Progenitor cell of endocrine pancreas (in vitro differentiated cells): ENCODE results near the gene APBA1. TPM values are rescaled to one million over a fixed set of nuclear protein-coding genes. Genes with fewer than 3 reads are reported as not detected.

Experiments used
- DNase-seq: peaks from one replicate; pipeline ENCODE4 v3.0.0; 2021; ENCODE audit warnings: low spot score; ENCODE audit not compliant: unreplicated experiment
- H3K27ac Mint-ChIP-seq: 2 replicates; pipeline ENCODE4 v1.8.0; 2021; ENCODE audit warnings: mild to moderate bottlenecking, moderate library complexity, mixed read lengths
- H3K27me3 Mint-ChIP-seq: 2 replicates; pipeline ENCODE4 v1.8.0; 2021; ENCODE audit warnings: mixed read lengths
- H3K36me3 Mint-ChIP-seq: 2 replicates; pipeline ENCODE4 v1.8.0; 2022; ENCODE audit warnings: mixed read lengths; ENCODE audit not compliant: insufficient read depth
- H3K4me1 Mint-ChIP-seq: 2 replicates; pipeline ENCODE4 v1.8.0; 2021; ENCODE audit warnings: low read depth, mixed read lengths
- H3K4me3 Mint-ChIP-seq: 2 replicates; pipeline ENCODE4 v1.8.0; 2021; ENCODE audit warnings: low read depth, mild to moderate bottlenecking, moderate library complexity, mixed read lengths
- H3K9me3 Mint-ChIP-seq: 2 replicates; pipeline ENCODE4 v1.8.0; 2021; ENCODE audit warnings: low read depth, mixed read lengths
- CTCF ChIP-seq: fragments of 200-600 bp; sonication (generic); IDR thresholded peaks from one replicate; pipeline ENCODE4 v1.5.0; 2021; ENCODE audit warnings: antibody characterized with exemption, mild to moderate bottlenecking; ENCODE audit not compliant: unreplicated experiment
- total RNA-seq: library from RNA; stranded (reverse); gene quantifications from 2 replicates; pipeline ENCODE4 v1.2.1, GENCODE V29; 2021

The APBA1 gene
- total RNA-seq, 1 donor from 2014 or later = 1.8 TPM

- Mint-ChIP-seq H3K36me3 (no peaks in the 10 kb centered on the region), H3K4me1 (peaks cover 7% of the 10 kb centered on the region), H3K9me3 (no peaks in the 10 kb centered on the region), H3K4me3 (no peak overlapping the region), H3K27me3 (peaks cover 11% of the 10 kb centered on the region), H3K27ac (no peak overlapping the region)
- no peak for DNase-seq
- no peak for TF ChIP-seq CTCF
Observed at GRCh38 chr9:69494208-69494607, 178.0 kb downstream of the APBA1 start.

- Mint-ChIP-seq H3K27ac (no peak overlapping the region), H3K4me1 (no peaks in the 10 kb centered on the region), H3K4me3 (no peak overlapping the region), H3K9me3 (no peaks in the 10 kb centered on the region), H3K27me3 (no peaks in the 10 kb centered on the region), H3K36me3 (no peaks in the 10 kb centered on the region)
- no peak for DNase-seq
- no peak for TF ChIP-seq CTCF
Observed at GRCh38 chr9:69486498-69486897, 185.7 kb downstream of the APBA1 start.

GRCh38 chr9:69485466-69485865 is 186.7 kb downstream of the APBA1 start:
- no peak overlapping the region for H3K27ac Mint-ChIP-seq
- TF ChIP-seq CTCF = no peak
- H3K9me3 Mint-ChIP-seq = no peaks in the 10 kb centered on the region
- H3K27me3 Mint-ChIP-seq = no peaks in the 10 kb centered on the region
- no peaks in the 10 kb centered on the region for H3K4me1 Mint-ChIP-seq
- no peak for DNase-seq
- no peak overlapping the region for H3K4me3 Mint-ChIP-seq
- no peaks in the 10 kb centered on the region for H3K36me3 Mint-ChIP-seq

- Mint-ChIP-seq H3K4me3 (no peak overlapping the region), H3K9me3 (no peaks in the 10 kb centered on the region), H3K36me3 (no peaks in the 10 kb centered on the region), H3K4me1 (no peaks in the 10 kb centered on the region), H3K27me3 (no peaks in the 10 kb centered on the region), H3K27ac (no peak overlapping the region)
- no peak for DNase-seq
- TF ChIP-seq CTCF = no peak
Observed at GRCh38 chr9:69483886-69484422, 188.2 kb downstream of the APBA1 start.

- peaks cover 1% of the 10 kb centered on the region for H3K4me1 Mint-ChIP-seq
- no peak overlapping the region for H3K27ac Mint-ChIP-seq
- DNase-seq = no peak
Observed at GRCh38 chr9:69476797-69477196, 195.4 kb downstream of the APBA1 start.

More at GRCh38 chr9:69476797-69477196, 195.4 kb downstream of the APBA1 start:
- H3K4me3 Mint-ChIP-seq = no peak overlapping the region
- no peak for TF ChIP-seq CTCF
- H3K9me3 Mint-ChIP-seq = no peaks in the 10 kb centered on the region
- no peaks in the 10 kb centered on the region for H3K27me3 Mint-ChIP-seq
- no peaks in the 10 kb centered on the region for H3K36me3 Mint-ChIP-seq
